Measurements from ENCODE around the gene FTO. TPM values are rescaled to one million over a fixed set of nuclear protein-coding genes. Genes with fewer than 3 reads are reported as not detected.

The FTO gene
- total RNA-seq, 6 experiments from 2014 or later, result 93.7 to 107 (median 105) TPM

DNA sequence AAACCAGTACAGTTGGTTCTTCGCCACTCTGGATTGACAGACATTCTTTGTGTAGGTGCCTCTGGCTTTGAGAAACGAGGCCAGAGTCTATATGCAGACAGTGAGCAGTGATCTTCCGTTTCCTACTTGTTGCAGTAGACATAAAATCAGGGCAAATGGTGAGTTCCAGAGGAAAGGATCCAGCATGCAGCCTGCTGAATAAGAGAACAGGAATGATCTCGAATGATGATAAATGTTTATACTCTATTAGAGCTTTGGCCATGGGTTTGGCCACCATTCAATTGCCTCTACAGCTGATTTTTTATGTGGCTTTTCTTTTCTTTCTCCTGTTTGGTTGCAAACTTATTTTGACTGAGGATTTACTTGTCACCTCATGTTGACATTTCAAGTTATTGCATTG, 295.9 kb downstream of the FTO start:
- DNase-seq, result no peak
- peaks cover 7% of the 10 kb centered on the region; the same call in 1 of the 2 replicates for H3K4me1 Mint-ChIP-seq (ENCODE audit: low read depth)

DNA sequence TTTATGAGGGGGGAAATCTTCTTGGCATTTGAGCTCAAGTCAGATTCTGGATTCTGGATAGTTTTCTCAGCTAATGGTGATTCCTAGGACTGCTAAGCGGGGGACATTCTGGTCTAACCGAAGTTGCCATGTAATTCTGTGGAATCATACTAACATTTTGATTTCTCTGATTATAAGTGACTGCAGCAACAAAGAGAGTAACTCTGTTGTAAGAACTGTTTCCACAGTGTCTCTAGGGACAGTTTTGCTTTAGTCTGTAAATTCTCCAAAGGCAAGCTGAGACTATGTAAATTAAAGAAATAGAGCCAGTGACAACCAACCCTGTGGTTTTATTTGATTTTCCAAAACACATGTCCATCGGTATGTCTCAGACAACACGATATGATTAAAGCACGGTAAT, 296.4 kb downstream of the FTO start:
- no peak overlapping the region for H3K27ac Mint-ChIP-seq
- no peak for DNase-seq

More for the DNA sequence above, 295.9 kb downstream of the FTO start:
- Mint-ChIP-seq H3K27ac (no peak overlapping the region), H3K9me3 (no peaks in the 10 kb centered on the region), H3K4me3 (no peak overlapping the region), H3K27me3 (ENCODE audit: insufficient read depth) (peaks cover 2% of the 10 kb centered on the region; the same call in 1 of the 2 replicates), H3K36me3 (ENCODE audit: low read depth) (peaks cover 3% of the 10 kb centered on the region; the same call in 1 of the 2 replicates)
- TF ChIP-seq, protein P1, sequence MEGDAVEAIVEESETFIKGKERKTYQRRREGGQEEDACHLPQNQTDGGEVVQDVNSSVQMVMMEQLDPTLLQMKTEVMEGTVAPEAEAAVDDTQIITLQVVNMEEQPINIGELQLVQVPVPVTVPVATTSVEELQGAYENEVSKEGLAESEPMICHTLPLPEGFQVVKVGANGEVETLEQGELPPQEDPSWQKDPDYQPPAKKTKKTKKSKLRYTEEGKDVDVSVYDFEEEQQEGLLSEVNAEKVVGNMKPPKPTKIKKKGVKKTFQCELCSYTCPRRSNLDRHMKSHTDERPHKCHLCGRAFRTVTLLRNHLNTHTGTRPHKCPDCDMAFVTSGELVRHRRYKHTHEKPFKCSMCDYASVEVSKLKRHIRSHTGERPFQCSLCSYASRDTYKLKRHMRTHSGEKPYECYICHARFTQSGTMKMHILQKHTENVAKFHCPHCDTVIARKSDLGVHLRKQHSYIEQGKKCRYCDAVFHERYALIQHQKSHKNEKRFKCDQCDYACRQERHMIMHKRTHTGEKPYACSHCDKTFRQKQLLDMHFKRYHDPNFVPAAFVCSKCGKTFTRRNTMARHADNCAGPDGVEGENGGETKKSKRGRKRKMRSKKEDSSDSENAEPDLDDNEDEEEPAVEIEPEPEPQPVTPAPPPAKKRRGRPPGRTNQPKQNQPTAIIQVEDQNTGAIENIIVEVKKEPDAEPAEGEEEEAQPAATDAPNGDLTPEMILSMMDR (IDR thresholded peaks at IDR 0.05), result no peak

DNA sequence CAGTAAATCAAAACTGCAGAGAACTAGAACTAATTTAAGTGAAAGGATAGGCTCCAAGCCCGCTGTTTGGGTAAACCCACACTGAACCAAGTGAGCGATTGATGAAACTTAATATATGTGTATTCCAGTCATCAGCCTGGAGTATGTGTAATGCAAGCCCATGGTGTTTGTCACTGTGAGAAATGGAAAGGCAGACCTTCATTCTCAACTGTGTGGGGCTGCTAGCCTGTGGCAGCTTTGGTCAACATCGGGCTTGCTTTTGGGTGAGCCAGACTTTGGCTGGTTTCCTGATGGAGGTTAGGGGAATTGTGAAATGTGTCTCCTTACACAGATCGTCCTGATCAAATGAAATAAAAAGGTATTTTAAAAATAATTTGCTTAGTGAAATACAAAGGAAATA, 302.7 kb downstream of the FTO start:
- Mint-ChIP-seq H3K4me3 (no peak overlapping the region), H3K27ac (no peak overlapping the region), H3K36me3 (ENCODE audit: low read depth) (peaks cover 3% of the 10 kb centered on the region), H3K9me3 (no peaks in the 10 kb centered on the region), H3K27me3 (ENCODE audit: insufficient read depth) (no peaks in the 10 kb centered on the region), H3K4me1 (ENCODE audit: low read depth) (no peaks in the 10 kb centered on the region)
- TF ChIP-seq, protein P1 (IDR thresholded peaks at IDR 0.05), result no peak
- DNase-seq, result no peak

More for the DNA sequence above, 296.4 kb downstream of the FTO start:
- Mint-ChIP-seq H3K4me1 (ENCODE audit: low read depth) (peaks cover 7% of the 10 kb centered on the region; the same call in 1 of the 2 replicates), H3K9me3 (no peaks in the 10 kb centered on the region), H3K36me3 (ENCODE audit: low read depth) (peaks cover 3% of the 10 kb centered on the region; the same call in 1 of the 2 replicates), H3K27me3 (ENCODE audit: insufficient read depth) (peaks cover 2% of the 10 kb centered on the region; the same call in 1 of the 2 replicates), H3K4me3 (no peak overlapping the region)
- TF ChIP-seq, protein P1 (IDR thresholded peaks at IDR 0.05), result no peak

DNA sequence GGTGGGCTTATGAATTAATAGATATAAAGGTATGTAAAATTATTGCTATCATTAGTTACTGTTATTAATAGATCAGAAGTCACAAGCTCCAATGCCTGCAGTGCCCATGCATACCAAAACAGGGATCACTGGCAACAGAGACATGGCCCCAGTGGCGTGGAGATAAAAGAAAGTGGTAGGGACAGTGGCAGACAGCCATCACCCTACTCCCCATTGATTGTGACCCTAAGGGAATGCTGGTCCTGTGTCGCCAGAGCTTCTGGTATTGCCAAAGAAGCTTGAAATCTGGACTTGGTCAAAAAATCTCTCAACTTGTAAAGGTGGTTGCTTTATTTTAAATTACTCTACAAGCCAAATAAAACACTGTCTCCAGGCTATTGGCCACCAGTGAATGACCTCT, 303.5 kb downstream of the FTO start:
- Mint-ChIP-seq H3K4me1 (ENCODE audit: low read depth) (no peaks in the 10 kb centered on the region), H3K36me3 (ENCODE audit: low read depth) (peaks cover 8% of the 10 kb centered on the region), H3K27ac (no peak overlapping the region), H3K9me3 (no peaks in the 10 kb centered on the region), H3K27me3 (ENCODE audit: insufficient read depth) (no peaks in the 10 kb centered on the region), H3K4me3 (no peak overlapping the region)
- TF ChIP-seq, protein P1 (IDR thresholded peaks at IDR 0.05), result no peak
- DNase-seq, result no peak

DNA sequence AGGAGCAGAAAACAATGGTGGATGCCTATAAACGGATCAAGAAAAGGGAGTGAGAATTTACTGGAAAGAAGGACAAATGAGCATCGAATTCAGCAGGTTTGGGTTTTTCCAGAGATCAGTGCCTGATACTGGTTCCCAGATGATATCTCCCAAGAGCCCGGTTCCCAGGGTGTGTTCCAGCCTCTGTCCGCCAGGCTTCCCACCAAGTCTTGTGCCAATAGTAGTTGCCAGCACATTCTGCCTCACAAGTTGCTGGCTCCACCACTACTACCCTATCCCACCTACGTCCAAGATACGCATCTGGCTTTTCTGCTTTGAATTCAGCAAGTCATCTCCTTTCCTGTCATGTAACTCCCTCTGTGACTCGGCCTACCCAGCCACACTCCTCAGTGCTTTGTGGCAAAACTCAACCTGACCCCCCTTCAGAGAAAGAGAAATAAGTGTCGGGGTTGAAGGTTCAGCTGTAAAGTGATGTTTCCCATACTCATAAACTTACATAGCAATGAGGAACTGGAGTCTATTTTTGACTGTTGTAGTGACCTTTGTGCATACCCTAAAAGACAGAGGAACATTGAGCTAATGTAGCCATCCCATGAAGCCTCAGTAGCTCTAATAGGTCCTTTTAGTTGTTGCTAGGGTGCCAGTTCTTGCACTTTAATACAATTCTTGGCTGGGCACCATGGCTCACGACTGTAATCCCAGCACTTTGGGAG, 305.7 kb downstream of the FTO start:
- H3K9me3 Mint-ChIP-seq, result no peaks in the 10 kb centered on the region
- peaks cover 17% of the 10 kb centered on the region for H3K36me3 Mint-ChIP-seq (ENCODE audit: low read depth)
- H3K4me3 Mint-ChIP-seq, result no peak overlapping the region
- TF ChIP-seq, protein P1 (IDR thresholded peaks at IDR 0.05), result no peak
- H3K4me1 Mint-ChIP-seq (ENCODE audit: low read depth), result no peaks in the 10 kb centered on the region
- H3K27me3 Mint-ChIP-seq (ENCODE audit: insufficient read depth), result no peaks in the 10 kb centered on the region
- H3K27ac Mint-ChIP-seq, result no peak overlapping the region
- no peak for DNase-seq

All from HFFc6 (cell line).